Measurements from ENCODE around the gene AKAP6. TPM values are rescaled to one million over a fixed set of nuclear protein-coding genes. Genes with fewer than 3 reads are reported as not detected.

Gene AKAP6
- total RNA-seq, 1 experiment from 2014 or later: 1.1 TPM

GRCh38 chr14:32366986-32367385 lies 37.9 kb downstream of the AKAP6 start:
- Histone ChIP-seq H4K5ac (ENCODE audit: insufficient read length, low read depth, low read length) (no peak overlapping the region), H3K4ac (ENCODE audit: low read depth, low read length) (no peak overlapping the region), H3K23ac (ENCODE audit: insufficient read length, low read depth, low read length) (no peak overlapping the region), H3K56ac (ENCODE audit: insufficient read length, low read depth, low read length) (no peak overlapping the region), H3K18ac (ENCODE audit: insufficient read length, low read depth, low read length) (no peak overlapping the region), H4K20me1 (ENCODE audit: control insufficient read depth, insufficient read depth, insufficient read length) (no peaks in the 10 kb centered on the region), H3K79me2 (ENCODE audit: insufficient read depth, low read length) (no peaks in the 10 kb centered on the region), H3K27me3 (ENCODE audit: insufficient read depth, low read length) (no peaks in the 10 kb centered on the region), H2AFZ (ENCODE audit: low read length) (no peak overlapping the region), H3T11ph (ENCODE audit: low read length) (no peak overlapping the region), H2BK12ac (ENCODE audit: insufficient read length, low read depth, low read length) (no peak overlapping the region), H2AK5ac (ENCODE audit: insufficient read length, low read length) (no peak overlapping the region), H3K4me2 (ENCODE audit: insufficient read depth, insufficient read length, low read length) (no peak overlapping the region), H4K8ac (replicated peaks; ENCODE audit: insufficient read length, low read depth, low read length) (no peak overlapping the region), H3K27ac (ENCODE audit: insufficient read length, low read depth, low read length) (no peak overlapping the region), H3K23me2 (ENCODE audit: insufficient read length, low read depth, low read length, poor library complexity, severe bottlenecking) (no peaks in the 10 kb centered on the region), H3K9ac (ENCODE audit: extremely low read depth, insufficient read length, low read length) (no peak overlapping the region), H2BK120ac (ENCODE audit: low read depth, low read length, poor library complexity, severe bottlenecking) (no peak overlapping the region), H2BK5ac (ENCODE audit: insufficient read length, low read length) (no peak overlapping the region), H2BK15ac (ENCODE audit: low read depth, low read length) (no peak overlapping the region), H2BK20ac (ENCODE audit: low read depth, low read length, poor library complexity, severe bottlenecking) (no peak overlapping the region), H4K91ac (ENCODE audit: insufficient read length, low read depth, low read length) (no peak overlapping the region), H3K14ac (ENCODE audit: insufficient read depth, low read length) (no peak overlapping the region), H3K9me3 (ENCODE audit: control insufficient read depth, low read depth, low read length) (no peaks in the 10 kb centered on the region), H3K4me1 (ENCODE audit: insufficient read depth, low read length) (peaks cover 2% of the 10 kb centered on the region; the same call in 1 of the 2 replicates), H3K79me1 (ENCODE audit: insufficient read depth, low read depth, low read length, poor library complexity, severe bottlenecking) (no peaks in the 10 kb centered on the region)
- H3K9me3 Mint-ChIP-seq: no peaks in the 10 kb centered on the region
- no peak for DNase-seq
- no peak for TF ChIP-seq CTCF (conservative IDR thresholded peaks at IDR 0.05)
- peak overlapping the region in 1 of 3 experiments; percentile 12; a peak in 1 of 7 replicates for H3K27ac Mint-ChIP-seq
- no peaks in the 10 kb centered on the region for H3K36me3 Mint-ChIP-seq (ENCODE audit: insufficient read depth in 1 of 3, low read depth in 3 of 3)
- no CpG with 5 or more reads among the region's 4 CpGs for WGBS (ENCODE audit: extremely low coverage, insufficient read length, low lambda C conversion rate)
- no peak overlapping the region for H3K4me3 Mint-ChIP-seq
- H3K27me3 Mint-ChIP-seq (ENCODE audit: low read depth): no peaks in the 10 kb centered on the region
- peaks cover 32 to 47% of the 10 kb centered on the region in 2 experiments for H3K4me1 Mint-ChIP-seq

Data from H9 (cell line).